Hippocampal formation (tissue), 2 donors: ENCODE results near the gene ARHGEF40.

Experiments used
- DNase-seq, 2 donors: peaks; one replicate each; lab custom pipeline; 2025; lab: John Stamatoyannopoulos, UW

The ARHGEF40 gene

GRCh38 chr14:21098076-21098891 lies 28.2 kb downstream of the ARHGEF40 start, which contains the start of gene ZNF219:
Gene ZNF219 (minus strand): TSS chr14:21098655. CDS start chr14:21093591, 5,064 bp downstream.
- peak; percentile 25 to 40 for DNase-seq

DNA sequence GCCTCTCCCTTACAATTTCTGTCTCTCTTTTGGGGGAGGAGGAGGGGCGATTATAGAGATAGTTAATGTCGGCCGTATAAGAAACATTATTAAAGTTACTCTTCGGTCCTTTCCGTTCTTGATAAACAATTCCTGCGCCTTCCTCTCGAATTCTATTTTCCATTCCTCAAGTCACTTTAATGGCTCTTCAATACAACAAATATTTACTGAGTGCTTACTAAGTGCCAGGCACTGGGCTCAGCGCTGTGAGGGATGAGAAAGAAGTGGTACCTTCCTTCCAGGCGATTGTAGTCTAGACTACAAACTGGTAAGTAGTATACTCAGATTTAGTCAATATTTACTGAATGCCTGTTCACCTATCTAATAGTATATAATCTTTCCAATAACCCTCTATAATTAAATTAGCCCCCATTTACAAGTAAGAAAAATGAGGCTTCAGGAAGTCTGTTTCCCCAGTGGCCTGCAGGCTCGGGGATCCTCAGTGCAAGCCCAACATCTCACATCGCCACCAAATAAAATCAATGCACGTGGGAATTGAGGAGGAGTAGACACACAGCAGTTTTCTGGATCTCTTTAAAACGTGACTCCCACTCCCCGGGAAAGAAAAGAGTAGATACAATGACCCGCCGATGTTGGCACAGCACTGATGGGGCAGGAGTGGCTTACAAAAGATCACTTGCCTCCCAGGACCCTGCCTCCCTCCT lies 28.9 kb downstream of the ARHGEF40 start:
- DNase-seq: no peak

DNA sequence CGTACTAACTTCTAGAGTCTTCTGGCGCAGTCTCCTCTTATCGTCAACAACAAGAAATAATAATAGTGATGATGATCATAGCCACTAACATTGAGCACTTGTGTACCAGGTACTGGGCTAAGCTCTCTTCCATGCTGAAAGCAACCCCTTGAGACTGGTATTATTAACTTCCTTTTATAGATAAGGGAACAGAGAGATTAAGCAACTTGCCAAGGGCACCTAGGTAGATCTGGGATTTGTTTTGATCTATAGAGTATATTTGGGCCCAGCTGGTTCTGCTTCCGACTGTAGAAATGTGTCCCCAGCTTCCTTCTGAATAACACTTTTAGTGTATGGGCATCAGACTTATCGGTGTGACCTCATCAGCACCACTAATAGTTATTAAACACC lies 29.5 kb downstream of the ARHGEF40 start:
- DNase-seq: no peak

DNA sequence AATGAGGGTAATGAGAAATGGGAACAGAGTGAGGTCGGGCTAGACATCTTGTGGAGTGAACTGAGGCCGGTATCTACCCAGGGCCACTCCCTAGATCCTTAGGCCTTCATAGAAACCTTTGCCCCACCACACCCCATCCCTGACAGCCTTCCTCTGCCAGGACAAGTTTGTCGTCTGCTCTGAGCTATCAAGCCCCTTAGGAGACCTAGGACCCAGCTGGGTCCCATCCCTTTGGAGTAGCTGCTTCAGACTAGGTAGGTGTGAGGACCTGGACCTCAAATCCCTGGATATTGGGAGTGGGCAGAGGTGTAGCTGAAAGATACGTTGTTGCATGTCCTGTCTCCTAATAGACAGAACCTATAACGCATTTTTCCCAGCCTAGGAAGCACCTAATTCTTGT lies 30.8 kb downstream of the ARHGEF40 start, which contains the start of gene TMEM253:
TMEM253 (plus strand) TSS at position 136 of the 400 bp plus-strand sequence. CDS start 278 bp downstream, outside the sequence.
- no peak for DNase-seq

DNA sequence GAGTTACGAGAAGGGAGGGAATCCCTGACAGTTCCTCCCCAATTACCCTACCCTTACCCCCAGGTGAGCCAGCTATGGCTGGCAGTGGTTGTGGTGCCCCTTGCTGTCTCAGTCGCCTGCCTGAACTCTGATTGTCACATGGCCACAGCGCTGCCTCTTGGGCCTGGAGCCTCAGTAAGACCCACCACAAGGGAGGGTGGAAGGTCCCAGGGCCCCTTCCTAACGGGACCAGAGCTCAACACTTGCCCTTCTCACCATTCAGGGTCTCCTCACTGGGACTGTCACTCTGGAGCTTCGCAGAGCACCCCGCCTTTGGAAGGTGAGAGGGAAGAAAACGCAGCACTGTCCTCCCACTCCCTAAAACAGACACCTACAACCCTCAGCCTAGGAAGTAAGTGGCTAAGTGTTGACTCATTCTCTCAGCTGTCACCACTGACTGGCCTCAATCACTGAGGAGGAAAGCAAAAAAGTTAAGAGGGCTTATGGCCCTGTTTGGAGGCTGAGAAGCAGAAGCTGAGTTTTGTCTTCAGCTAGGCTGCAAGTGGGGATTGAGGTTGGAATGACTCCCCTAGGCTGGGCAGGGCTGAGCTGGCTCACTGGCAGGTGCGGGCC lies 31.8 kb downstream of the ARHGEF40 start:
- no peak for DNase-seq

GRCh38 chr14:21102521-21103410 lies 32.7 kb downstream of the ARHGEF40 start:
- no peak for DNase-seq

DNA sequence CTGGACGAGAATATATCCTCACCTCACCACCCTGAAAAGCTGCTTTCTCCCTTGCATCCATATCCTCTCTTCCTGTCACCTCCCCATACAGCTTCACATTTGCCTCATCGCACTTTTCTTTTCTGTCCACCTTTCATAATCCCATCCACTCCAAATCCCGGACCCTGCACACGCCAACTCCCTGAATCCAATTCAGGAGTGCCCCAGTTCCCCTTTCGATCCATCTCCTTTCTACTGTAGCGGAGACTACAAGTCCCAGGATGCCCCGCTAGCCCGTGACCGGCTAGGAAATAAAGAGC lies 33.3 kb downstream of the ARHGEF40 start:
- peak in 1 of 2 donors; percentile 98 for DNase-seq

GRCh38 chr14:21103710-21104447 lies 33.8 kb downstream of the ARHGEF40 start:
- peak; percentile 94 to 97 for DNase-seq

GRCh38 chr14:21104448-21105060 lies 34.5 kb downstream of the ARHGEF40 start:
- peak; percentile 77 to 85 for DNase-seq

DNA sequence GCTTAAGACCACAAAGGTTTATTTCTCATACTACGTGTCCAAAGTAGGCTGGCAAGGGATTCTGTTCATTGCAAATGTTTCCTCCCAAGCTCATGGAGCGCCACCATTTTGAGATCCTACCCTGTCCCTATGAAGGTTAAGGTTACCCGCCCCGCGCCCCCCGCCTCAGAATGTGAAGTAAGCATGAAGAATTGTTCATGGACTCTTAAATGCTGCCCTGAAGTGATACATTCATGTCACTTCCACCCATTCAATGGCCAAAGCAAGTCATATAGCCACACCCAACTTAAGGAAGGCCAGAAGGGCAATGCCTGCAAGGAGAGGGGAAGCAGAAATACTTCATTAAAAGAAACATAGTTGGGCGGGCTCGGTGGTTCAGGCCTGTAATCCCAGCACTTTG lies 35.0 kb downstream of the ARHGEF40 start:
- DNase-seq: no peak

DNA sequence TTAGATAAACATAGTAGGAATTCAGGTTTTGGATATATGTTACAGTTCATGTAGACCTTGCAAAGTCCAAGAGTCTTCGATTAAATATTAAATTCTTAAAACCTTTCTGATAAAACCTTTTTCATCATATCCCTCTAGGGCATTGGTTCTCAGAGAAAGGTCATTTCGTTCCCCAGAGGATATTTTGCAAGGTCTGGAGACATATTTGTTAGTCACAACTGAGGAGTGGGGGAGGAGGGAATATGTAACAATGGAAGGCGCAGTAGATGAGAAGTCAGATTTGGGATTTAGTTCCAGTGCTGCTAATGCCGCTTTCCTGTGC lies 36.0 kb downstream of the ARHGEF40 start:
- DNase-seq: no peak

DNA sequence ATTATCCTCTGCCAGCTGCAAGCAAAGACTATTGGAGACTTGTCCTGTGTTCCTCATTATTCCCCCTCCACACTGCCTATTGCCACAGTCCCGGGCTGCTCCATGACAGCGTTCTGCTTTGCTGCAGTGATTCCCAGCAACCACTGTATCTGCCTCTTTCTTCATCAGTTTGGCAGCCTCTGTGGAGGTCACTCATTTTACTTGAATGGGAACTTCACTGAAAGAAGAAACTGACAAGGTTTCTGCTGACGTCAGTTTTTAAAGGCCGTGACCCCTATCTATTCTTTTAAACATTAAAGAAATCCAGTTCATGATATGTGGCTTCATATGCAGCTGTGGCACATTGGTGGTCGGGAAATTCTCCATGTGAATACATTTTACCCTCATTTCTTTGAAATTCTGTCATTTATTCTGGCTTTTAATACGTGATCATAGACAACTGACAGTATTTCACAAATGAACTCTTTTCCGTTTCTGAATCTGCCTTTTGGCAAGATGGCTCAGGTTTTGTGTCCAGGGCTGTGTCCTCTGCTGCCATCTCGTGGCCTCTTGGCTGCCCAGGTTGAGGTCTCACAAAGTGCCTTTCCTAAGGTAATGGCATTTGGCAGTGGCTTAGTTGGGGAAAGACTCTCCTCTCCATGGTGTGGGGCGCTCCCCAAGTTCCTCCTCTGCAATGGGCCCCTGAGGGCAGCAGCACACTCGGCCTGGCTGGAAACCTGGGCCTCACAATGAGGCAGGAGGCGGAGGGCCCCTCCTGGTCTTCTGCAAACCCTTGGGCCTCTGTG lies 36.6 kb downstream of the ARHGEF40 start:
- peak; percentile 69 to 75 for DNase-seq

DNA sequence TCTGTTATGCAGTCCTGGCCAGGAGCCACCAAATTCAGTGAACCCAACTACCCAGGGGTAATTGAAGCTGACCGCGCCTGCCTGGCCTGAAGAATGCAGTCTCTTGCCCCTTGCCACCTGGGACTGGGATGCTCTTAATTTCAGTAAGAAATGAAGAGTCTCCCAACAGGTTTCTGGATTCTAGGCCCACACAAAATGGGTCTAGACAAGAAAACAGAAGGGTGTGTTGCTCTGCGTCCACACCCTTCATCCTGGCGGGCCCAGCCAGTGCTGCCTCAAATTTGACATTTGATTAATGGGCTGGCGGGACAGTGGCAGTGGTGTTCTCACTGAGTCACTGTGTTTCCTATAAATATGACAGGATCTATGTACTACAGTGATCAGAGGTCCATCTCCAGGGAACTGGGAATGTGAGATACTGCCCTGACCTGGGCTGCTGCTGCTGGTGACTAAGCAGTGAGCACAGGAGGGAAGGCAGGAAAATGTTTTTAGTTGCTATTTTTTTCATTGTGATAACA lies 37.2 kb downstream of the ARHGEF40 start:
- no peak for DNase-seq

GRCh38 chr14:21108791-21109190 lies 38.7 kb downstream of the ARHGEF40 start:
- no peak for DNase-seq

DNA sequence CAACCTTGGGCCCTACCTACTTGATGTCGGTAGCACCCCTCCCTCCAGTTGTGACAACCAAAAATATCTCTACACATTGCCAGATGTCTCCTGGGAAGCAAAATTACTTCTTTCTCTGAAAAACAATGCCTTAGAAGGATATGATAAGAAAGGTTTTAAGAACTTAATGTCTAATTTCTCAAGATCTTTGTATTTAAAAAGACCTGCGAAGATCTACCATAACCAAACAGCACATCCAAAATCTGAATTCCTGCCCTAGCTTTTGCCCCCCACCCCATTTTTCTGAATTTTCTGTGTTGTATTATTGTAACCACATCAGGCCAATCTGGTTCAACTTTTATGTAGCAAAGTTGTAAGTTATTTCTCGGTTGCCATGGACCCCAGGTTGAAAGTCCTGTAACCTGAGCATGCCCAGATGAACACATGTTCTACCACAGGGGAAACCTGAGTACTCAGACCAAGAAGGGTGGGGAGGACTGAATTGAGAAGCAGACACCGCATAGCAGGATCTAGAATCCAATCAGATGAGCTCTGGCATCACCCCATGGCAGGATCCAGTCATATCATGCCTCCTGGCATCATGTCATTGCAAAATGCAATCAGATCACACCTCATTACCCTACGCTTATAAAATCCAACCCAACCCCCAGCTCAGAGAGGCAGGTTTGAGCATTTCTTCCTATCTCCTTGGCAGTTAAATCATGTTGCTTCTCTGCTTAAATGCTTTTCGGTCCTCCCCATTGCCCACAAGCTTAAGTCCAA lies 39.5 kb downstream of the ARHGEF40 start:
- no peak for DNase-seq

- no peak for DNase-seq
Measured at GRCh38 chr14:21112255-21112654, 42.2 kb downstream of the ARHGEF40 start.

GRCh38 chr14:21113369-21113768 lies 43.3 kb downstream of the ARHGEF40 start:
- DNase-seq: no peak

DNA sequence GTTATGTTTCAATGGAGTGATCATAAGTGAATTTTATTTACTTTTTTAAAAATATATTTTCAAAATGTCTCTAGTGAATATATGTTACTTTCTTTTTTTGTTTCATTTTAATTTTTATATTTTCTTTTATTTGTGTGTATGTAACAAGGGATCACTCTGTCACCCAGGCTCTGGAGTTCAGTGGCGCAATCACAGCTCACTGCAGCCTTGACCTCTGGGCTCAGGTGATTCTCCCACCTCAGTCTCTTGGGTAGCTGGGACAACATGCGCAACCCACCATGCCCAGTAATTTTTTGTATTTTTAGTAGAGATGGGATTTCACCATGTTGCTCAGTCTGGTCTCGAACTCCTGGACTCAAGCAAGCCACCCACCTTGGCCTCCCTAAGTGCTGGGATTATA lies 48.8 kb downstream of the ARHGEF40 start:
- DNase-seq: no peak

DNA sequence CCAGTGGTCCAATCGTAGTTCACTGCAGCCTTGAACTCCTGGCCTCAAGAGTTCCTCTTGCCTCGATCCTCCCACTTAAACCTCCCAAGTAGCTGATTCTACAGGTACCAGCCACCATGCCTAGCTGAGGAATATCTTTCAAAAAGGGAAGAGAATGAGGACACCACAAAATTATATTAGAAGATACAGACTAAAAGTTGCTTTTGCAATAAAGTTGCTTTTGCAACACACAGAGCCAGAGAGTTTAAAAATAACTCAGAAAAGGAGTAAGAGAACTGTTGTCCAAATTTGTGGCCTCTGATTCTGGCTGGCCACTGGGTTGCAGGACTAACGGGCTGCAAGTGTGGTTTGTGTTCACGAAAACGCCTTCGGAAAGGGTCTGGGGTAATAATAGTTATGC lies 50.6 kb downstream of the ARHGEF40 start:
- no peak for DNase-seq
